HL-60 (cell line): Measurements from ENCODE around the gene CDK17.
"Not testable (repeated sequence)": the region's sequence is repeated elsewhere in the genome, so short reads cannot be mapped to it uniquely, and the experiment has no call there.

Experiments
- DNase-seq, 2 experiments: peaks; one replicate each; pipeline ENCODE4 v3.0.0-alpha.2; 2010 to 2020; ENCODE audit warnings: low read depth in 1 of 2, low spot score in 1 of 2
- H3K27ac ChIP-seq: fragments of 250-450 bp; sonication (Bioruptor Pico); replicated peaks from 2 replicates; pipeline ENCODE4 v1.5.1; 2020; ENCODE audit warnings: mild to moderate bottlenecking, moderate library complexity
- H3K27me3 ChIP-seq: fragments of 250-450 bp; sonication (Bioruptor Pico); 2 replicates; pipeline ENCODE4 v1.5.1; 2021; ENCODE audit warnings: mild to moderate bottlenecking, moderate library complexity; ENCODE audit not compliant: insufficient read depth, poor library complexity, severe bottlenecking
- H3K4me3 ChIP-seq: replicated peaks from 2 replicates; pipeline ENCODE4 v1.5.1; 2011; ENCODE audit warnings: mild to moderate bottlenecking, control low read depth, low read length; ENCODE audit not compliant: insufficient read depth
- CTCF ChIP-seq: IDR thresholded peaks from one replicate; pipeline ENCODE4 v1.5.1; 2011; ENCODE audit warnings: low read length, control low read depth, inconsistent platforms; ENCODE audit not compliant: insufficient read depth
- GABPA ChIP-seq: IDR thresholded peaks from 2 replicates; pipeline ENCODE4 v1.6.1; 2012; ENCODE audit warnings: low read depth
- POLR2AphosphoS5 ChIP-seq: IDR thresholded peaks from 2 replicates; pipeline ENCODE4 v1.6.1; 2012; ENCODE audit warnings: low read depth
- REST ChIP-seq: IDR thresholded peaks from 2 replicates; pipeline ENCODE4 v1.6.1; 2012; ENCODE audit warnings: low read depth; ENCODE audit not compliant: insufficient replicate concordance
- SPI1 ChIP-seq: IDR thresholded peaks from 2 replicates; pipeline ENCODE4 v1.6.1; 2012; ENCODE audit warnings: low read depth, mild to moderate bottlenecking, borderline replicate concordance

Gene CDK17

GRCh38 chr12:96434107-96434506 is 33.9 kb upstream of the CDK17 start:
- Histone ChIP-seq H3K27me3 (no peaks in the 10 kb centered on the region), H3K27ac (peak overlapping the region; percentile 38), H3K4me3 (no peak overlapping the region)
- TF ChIP-seq CTCF (no peak), GABPA (no peak), SPI1 (no peak), POLR2AphosphoS5 (no peak), REST (no peak)
- peak; percentile 43 to 63 for DNase-seq

GRCh38 chr12:96432496-96433321 is 32.5 kb upstream of the CDK17 start:
- not testable (repeated sequence) for H3K27ac ChIP-seq, DNase-seq, H3K4me3 ChIP-seq, H3K27me3 ChIP-seq

GRCh38 chr12:96431067-96431466 is 30.8 kb upstream of the CDK17 start:
- H3K4me3 ChIP-seq = no peak overlapping the region
- H3K27ac ChIP-seq = no peak overlapping the region
- DNase-seq = no peak
- H3K27me3 ChIP-seq = no peaks in the 10 kb centered on the region
- TF ChIP-seq GABPA (no peak), CTCF (no peak), REST (no peak), SPI1 (no peak), POLR2AphosphoS5 (no peak)

- DNase-seq = no peak
- TF ChIP-seq GABPA (no peak), POLR2AphosphoS5 (no peak), CTCF (no peak), REST (no peak), SPI1 (no peak)
- no peaks in the 10 kb centered on the region for H3K27me3 ChIP-seq
- no peak overlapping the region for H3K4me3 ChIP-seq
- no peak overlapping the region for H3K27ac ChIP-seq
Measured at GRCh38 chr12:96427269-96427729, 27.1 kb upstream of the CDK17 start.
